ENCODE measurements around the gene MPG.

The MPG gene

GRCh38 chr16:50769-51591, 27.0 kb upstream of the MPG start:
- no peak for DNase-seq (ENCODE audit: low spot score)

- peak; percentile 92 for DNase-seq (ENCODE audit: low spot score)
Measured at GRCh38 chr16:53346-54236, 24.4 kb upstream of the MPG start, which contains the start of the genes POLR3K and SNRNP25. TSS of gene POLR3K (minus strand) at chr16:53608. CDS start at chr16:53586, 22 bp downstream. TSS of gene SNRNP25 (plus strand) at chr16:53828. CDS start at chr16:54017, 189 bp downstream.

- no peak for DNase-seq (ENCODE audit: low spot score)
Measured at GRCh38 chr16:54237-54581, 23.8 kb upstream of the MPG start.

DNA sequence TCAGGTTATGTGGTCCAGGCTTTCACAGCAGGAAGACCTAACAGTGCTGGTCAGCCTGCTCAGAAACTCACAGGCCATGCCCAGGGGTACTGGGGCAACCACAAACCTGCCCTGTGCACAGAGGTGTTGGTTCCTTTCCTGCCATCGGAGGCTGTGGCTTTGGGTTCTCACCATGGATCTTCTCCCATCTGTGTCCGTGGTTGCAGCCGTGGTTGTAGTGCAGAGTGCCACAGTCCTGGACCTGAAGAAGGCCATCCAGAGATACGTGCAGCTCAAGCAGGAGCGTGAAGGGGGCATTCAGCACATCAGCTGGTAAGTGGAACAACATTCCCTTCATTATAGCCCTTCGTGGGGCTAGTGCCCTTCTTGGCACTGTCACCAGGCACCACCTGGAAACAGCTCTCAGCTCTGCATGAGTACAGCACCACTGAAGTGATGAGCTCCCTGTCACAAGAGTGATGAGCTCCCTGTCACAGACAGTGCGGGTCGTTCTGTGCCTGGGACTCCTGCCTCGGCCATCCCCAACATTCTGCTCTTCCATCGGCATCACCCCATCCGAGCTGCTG, 22.4 kb upstream of the MPG start:
- DNase-seq (ENCODE audit: low spot score), result no peak

DNA sequence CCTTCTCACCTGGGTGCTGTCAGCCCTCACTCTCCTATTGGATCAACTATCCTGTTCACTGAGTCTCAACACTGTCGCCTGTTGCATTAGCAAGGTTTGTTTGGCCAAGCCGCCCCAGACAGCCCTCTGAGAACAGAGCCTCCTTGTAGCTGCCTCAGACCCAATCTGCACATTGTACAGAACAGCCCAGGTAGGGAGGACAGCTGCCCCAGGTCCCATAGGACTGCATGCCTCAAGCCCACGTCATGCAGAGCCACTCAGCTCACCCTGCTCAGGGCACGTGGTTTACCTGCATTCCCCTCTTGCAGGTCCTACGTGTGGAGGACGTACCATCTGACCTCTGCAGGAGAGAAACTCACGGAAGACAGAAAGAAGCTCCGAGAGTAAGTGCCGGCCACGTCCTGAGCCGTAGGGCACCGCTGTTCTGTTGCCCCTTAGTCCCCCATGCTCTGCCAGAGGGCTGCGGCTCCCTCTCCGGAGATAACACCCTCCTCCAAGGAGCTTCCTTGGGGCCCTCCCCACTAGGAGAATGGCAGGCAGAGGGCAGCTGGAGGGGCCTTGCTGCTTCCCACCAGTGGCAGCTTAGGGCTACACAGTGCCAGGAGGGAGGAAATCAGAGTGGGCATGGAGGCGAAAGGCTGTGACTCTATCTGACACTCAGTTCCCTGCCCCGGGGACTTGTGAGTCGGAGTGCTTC, 21.6 kb upstream of the MPG start:
- DNase-seq (ENCODE audit: low spot score), result no peak

DNA sequence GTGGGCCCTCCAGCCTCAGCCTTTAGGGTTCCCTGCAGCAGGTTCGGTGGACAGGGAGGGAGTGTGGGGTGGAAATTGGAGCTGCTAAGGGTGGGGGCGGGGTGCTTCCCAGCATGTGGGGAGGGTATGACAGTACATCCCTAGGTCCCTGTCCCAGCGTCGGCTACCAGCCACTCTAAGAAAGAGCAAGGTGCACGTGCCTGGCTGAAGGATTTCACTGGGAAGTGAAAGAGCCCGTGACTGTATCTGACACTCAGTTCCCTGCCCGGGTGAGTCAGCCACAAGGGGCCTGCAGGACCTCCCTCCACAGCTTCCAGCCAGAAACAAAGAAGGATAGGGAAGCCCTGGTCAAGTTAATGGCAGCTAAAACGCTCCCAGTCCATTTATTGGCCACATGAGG, 20.3 kb upstream of the MPG start:
- no peak for DNase-seq (ENCODE audit: low spot score)

- no peak for DNase-seq (ENCODE audit: low spot score)
Measured at GRCh38 chr16:58491-59439, 19.3 kb upstream of the MPG start.

DNA sequence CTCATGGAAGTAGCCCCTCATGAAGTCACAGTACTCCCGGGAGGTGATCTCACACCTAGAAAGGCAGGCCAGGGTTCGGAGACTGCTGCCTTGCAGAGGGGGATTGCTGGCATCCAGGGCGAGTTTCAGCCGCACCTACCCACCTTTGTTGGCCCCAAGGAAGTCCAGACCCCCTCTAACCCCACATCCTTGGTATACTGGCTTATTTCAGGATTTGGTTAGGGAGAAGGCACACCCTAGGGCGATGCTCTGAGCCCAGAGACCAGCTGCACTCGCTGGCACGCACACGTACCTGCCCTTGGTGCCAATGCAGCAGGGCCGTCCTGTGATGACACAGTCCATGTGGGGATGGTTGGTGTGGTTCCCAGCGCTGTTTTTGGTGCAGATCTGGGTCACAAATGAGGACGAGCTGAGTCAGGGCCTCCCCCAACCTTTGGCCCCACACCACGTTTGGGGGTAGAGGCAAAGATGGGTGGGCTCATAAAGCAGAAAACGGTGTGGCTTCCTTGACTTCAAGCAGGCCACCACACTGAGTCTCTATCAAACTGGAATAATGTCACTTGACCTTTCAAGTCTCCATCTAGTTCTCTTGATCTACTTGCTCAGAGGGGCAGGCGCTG, 18.5 kb upstream of the MPG start:
- no peak for DNase-seq (ENCODE audit: low spot score)

GRCh38 chr16:60166-60565, 17.9 kb upstream of the MPG start:
- no peak for DNase-seq (ENCODE audit: low spot score)

- DNase-seq (ENCODE audit: low spot score), result no peak
Measured at GRCh38 chr16:60929-61878, 16.8 kb upstream of the MPG start.

GRCh38 chr16:61879-62281, 16.1 kb upstream of the MPG start:
- DNase-seq (ENCODE audit: low spot score), result no peak

GRCh38 chr16:62283-62967, 15.6 kb upstream of the MPG start:
- no peak for DNase-seq (ENCODE audit: low spot score)

GRCh38 chr16:62968-63391, 15.0 kb upstream of the MPG start:
- DNase-seq (ENCODE audit: low spot score), result no peak

DNA sequence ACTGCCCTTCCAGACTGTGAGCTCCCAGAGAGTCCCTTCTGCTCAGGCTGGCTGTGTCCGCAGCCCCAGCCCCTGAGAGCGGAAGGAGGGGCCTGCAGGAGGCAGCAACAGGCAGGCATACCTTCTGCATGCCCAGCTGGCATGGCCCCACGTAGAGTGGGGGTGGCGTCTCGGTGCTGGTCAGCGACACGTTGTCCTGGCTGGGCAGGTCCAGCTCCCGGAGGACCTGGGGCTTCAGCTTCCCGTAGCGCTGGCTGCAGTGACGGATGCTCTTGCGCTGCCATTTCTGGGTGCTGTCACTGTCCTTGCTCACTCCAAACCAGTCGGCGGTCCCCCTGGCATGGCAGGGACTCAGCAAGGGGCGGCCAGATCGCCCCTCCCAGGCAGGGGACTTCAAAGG, 14.6 kb upstream of the MPG start:
- DNase-seq (ENCODE audit: low spot score), result no peak

DNA sequence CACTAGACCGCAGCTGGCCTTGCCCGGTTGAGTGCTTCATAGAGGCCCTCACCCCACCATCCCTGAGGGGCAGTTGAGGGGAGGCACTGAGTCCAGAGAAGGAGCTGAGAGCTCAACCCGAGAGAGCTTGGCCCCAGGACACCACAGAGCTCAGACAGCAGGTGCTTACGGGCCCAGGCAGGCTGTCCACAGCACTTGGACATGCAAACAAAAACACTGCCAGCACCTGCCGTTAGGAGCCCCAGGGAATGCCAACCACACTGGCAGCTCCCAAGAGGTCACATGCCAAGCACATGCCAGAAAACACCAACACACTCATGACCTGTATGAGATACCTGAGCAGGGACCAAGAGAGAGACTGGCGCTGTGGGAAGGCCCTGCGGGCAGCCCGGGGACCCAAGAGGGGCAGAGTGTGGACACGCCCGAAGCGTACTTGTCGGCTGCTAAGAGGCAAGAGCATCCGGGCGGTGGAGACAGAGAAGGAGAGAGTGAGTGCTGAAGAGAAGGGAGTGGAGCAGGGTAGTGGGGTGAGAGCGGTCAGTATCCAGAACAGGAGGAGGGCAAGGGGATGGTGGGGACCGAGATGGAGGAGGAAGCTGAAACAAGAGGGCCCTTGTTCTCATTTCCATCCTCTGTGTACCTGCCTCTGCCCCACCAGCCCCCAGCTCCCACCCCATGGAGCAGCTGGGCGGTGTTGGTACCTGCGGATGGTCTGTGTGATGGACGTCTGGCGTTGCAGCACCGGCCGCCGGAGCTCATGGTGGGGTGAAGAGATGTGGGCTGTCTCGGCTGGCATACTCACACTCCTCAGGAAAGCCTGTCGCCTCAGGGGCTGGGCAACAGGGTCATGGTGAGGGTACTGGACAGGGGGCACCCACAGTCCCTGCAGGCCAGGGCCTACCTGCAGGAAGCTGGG, 13.8 kb upstream of the MPG start:
- DNase-seq (ENCODE audit: low spot score), result no peak

GRCh38 chr16:64914-65255, 13.1 kb upstream of the MPG start:
- DNase-seq (ENCODE audit: low spot score), result no peak

DNA sequence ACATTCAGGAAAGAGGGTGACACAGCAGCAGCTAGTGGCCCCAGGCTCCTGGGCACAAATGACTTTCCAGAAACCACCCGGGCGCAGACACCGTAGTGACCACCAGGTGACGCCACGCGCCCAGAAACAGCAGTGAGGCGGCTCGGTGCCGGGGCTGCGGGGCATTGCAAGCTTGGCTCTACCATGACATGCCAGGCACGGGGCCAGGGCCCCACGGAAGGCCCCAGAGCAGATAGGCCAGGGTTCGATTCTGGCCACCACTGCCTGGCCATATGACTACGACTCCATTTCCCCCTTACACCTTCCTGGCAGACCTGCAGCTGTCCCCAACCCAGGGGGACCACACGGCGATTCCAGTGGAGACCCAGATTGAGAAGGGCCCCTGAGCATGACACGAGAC, 12.3 kb upstream of the MPG start:
- peak; percentile 82 for DNase-seq (ENCODE audit: low spot score)
